ENCODE data around the gene ZNF697. TPM values are rescaled to one million over a fixed set of nuclear protein-coding genes. Genes with fewer than 3 reads are reported as not detected.

Gene ZNF697
- total RNA-seq, 4 donors from 2014 or later = 10.8 to 17.9 (median 11.9) TPM

DNA sequence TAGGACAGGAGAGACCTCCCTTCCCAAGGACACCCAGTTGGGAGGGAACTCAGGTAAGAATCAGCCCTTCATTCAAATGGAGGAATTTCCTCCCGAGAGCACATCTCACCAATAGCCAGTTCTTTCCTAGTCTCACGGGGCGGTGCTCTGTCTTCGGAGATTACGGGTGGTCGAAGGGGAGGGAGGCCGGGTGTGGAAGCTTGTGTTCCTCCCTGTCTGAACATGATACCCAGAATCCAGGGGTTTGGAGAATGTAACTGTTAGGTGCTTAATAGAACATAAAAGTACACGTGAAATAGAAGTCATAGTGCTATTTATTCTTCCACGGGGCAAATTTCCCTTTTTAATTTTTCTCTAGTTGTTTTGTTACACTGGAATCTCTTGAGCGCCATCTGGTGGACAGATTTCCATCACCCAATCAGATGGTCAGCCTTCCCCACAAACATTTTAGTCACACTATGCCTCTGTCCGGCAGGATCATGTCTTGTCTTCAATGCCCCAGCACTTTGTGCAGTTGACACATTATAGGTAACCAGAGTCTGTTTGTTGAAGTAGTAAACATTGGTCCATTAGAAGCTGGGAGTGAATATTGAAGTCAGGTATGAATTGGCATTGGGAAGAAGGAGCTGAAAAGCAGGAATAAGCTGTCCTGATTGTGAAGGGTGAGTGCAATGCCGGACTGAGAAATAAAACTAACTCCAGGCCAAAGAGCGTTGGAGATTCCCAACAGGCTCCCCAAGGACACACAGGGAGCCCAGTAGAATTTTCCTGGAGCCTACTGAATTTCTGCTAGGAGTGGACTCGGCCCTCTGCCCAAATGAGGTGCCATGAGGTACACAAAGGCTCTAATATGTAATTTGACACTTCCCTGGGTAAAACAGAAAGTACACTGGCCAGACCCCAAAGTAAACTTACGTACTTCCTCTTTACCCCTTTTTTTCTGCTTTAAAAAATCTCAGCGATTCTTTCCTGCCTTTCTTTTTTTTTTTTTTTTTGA, 27.6 kb upstream of the ZNF697 start:
- TF ChIP-seq POLR2A (IDR thresholded peaks at IDR 0.05) = no peak
- TF ChIP-seq, protein P1, sequence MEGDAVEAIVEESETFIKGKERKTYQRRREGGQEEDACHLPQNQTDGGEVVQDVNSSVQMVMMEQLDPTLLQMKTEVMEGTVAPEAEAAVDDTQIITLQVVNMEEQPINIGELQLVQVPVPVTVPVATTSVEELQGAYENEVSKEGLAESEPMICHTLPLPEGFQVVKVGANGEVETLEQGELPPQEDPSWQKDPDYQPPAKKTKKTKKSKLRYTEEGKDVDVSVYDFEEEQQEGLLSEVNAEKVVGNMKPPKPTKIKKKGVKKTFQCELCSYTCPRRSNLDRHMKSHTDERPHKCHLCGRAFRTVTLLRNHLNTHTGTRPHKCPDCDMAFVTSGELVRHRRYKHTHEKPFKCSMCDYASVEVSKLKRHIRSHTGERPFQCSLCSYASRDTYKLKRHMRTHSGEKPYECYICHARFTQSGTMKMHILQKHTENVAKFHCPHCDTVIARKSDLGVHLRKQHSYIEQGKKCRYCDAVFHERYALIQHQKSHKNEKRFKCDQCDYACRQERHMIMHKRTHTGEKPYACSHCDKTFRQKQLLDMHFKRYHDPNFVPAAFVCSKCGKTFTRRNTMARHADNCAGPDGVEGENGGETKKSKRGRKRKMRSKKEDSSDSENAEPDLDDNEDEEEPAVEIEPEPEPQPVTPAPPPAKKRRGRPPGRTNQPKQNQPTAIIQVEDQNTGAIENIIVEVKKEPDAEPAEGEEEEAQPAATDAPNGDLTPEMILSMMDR (IDR thresholded peaks at IDR 0.05) = peak; percentile 67 to 91 (median 82)
- intact Hi-C loops (cut with DNase I) = no loop called here
- H3K27ac ChIP-seq = peak overlapping the region; percentile 31 to 65 (median 60)

DNA sequence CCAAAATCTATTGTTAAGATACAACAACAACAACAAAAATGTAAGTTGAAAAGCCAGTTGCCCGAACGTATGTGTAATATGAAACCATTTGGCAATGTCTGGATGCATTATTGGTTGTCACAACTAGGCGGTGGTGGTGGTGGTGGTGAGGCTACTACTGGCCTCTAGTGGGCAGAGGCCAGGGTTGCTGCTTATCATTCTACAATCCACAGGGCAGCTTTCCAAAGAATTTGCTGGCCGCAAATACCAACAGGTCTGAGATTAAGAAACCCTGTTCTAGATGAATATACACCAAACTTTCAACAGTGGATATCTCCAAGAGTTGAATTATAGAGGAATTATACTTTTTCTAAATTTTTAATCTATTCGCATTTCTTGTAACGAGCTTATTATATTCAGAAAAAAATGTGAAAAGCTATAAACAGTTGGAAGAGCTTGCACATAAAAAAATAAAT, 26.8 kb upstream of the ZNF697 start:
- 68 to 82% methylated on average over 5 to 6 of the region's 6 CpGs for WGBS, 2 donors

More for the DNA sequence above, 27.6 kb upstream of the ZNF697 start:
- H3K9me3 ChIP-seq = no peaks in the 10 kb centered on the region
- peak overlapping the region in 2 of 3 donors; percentile 10 to 18 for H3K4me3 ChIP-seq (replicated peaks in 1 of 3)
- peak; percentile 87 to 89 for DNase-seq
- no peaks in the 10 kb centered on the region for H3K36me3 ChIP-seq
- peaks cover 3 to 5% of the 10 kb centered on the region in 2 donors for H3K4me1 ChIP-seq
- WGBS, 2 donors = 18 to 23% methylated on average over 16 of the region's 16 CpGs
- H3K27me3 ChIP-seq = no peaks in the 10 kb centered on the region

DNA sequence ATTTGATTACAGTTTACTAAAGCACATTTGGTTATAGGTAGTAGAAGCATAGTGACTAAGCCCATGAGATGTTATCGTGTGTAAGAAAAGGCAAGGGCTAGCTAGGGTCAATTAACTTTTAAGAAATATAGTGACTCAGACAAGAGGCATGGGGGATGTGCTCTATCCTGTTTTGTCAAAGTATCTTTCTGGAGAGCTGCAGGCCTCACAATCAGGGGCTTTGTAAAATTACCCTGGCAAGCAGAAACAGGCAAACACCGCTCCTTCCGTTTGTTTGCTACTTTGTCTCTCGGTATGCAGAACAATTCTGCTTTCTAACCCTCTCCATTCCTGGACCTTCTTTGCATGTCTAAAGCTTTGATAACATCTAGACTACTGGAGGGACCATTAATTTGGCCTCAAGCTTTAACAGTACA, 26.1 kb upstream of the ZNF697 start:
- no peak for DNase-seq
- H3K27me3 ChIP-seq = no peaks in the 10 kb centered on the region
- intact Hi-C loops (cut with DNase I) = no loop called here
- no peak overlapping the region for H3K4me3 ChIP-seq (replicated peaks in 1 of 3)
- no peaks in the 10 kb centered on the region for H3K36me3 ChIP-seq
- H3K9me3 ChIP-seq = no peaks in the 10 kb centered on the region
- 86 to 90% methylated on average over 4 of the region's 4 CpGs for WGBS, 2 donors
- no peak overlapping the region for H3K27ac ChIP-seq
- no peak for TF ChIP-seq POLR2A (IDR thresholded peaks at IDR 0.05)
- TF ChIP-seq, protein P1 (IDR thresholded peaks at IDR 0.05) = no peak
- H3K4me1 ChIP-seq = peaks cover 3 to 5% of the 10 kb centered on the region in 2 donors

More for the DNA sequence above, 26.8 kb upstream of the ZNF697 start:
- no peaks in the 10 kb centered on the region for H3K27me3 ChIP-seq
- intact Hi-C loops (cut with DNase I) = no loop called here
- peak in 1 of 2 donors; percentile 14 for DNase-seq
- H3K9me3 ChIP-seq = no peaks in the 10 kb centered on the region
- H3K4me1 ChIP-seq = peaks cover 3 to 5% of the 10 kb centered on the region in 2 donors
- peak overlapping the region in 1 of 3 donors; percentile 10 for H3K4me3 ChIP-seq (replicated peaks in 1 of 3)
- H3K36me3 ChIP-seq = no peaks in the 10 kb centered on the region
- TF ChIP-seq POLR2A (IDR thresholded peaks at IDR 0.05) = no peak
- TF ChIP-seq, protein P1 (IDR thresholded peaks at IDR 0.05) = peak in 1 of 6 experiments; percentile 67
- H3K27ac ChIP-seq = peak overlapping the region in 2 of 3 donors; percentile 60 to 65

DNA sequence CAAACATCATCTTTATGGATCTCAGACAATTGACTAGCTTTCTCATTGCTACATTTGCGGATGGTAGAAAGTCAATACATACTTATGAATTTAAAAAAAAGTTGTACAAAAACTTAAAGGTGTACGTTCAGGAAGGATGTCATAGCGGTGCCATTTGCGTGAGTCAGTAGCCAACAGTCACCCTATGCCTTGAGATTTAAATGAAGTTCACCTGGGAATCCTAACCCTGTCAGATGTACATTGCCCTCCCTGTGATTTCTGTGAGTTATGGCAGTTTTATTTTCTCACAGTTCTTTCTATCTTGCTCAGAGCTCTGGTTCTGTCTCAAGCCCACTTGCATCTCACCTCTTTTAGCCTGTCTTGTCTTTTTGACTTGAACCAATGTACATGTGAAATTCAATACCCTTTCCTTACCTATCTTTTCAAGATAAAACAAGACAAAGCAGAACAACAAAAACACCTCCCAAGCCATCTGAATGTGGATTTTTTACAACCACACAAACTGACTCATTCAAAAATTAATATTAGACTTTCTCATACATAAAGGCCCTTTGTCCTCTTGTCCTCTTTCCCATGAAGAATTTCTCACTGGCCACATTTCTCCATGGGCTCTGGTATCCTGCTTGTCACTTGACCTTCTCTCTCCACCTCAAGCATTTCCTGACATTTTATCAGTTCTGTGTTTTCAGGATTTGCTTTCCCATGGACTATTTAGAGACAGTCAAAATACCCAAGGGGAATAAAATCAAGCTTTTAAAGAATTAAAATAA, 25.3 kb upstream of the ZNF697 start:
- no peaks in the 10 kb centered on the region for H3K36me3 ChIP-seq
- intact Hi-C loops (cut with DNase I) = no loop called here
- no peak overlapping the region for H3K4me3 ChIP-seq (replicated peaks in 1 of 3)
- 90 to 97% methylated on average over 4 of the region's 4 CpGs for WGBS, 2 donors
- H3K9me3 ChIP-seq = no peaks in the 10 kb centered on the region
- no peaks in the 10 kb centered on the region for H3K27me3 ChIP-seq
- no peak for DNase-seq
- H3K27ac ChIP-seq = no peak overlapping the region
- peaks cover 3 to 5% of the 10 kb centered on the region in 2 donors for H3K4me1 ChIP-seq
- TF ChIP-seq, protein P1 (IDR thresholded peaks at IDR 0.05) = no peak

All from thyroid gland (tissue), 4 donors.